NCI-H1694 treated with DMSO at 0.1 percent for 48 hours (cell line): Measurements from ENCODE around the gene RPS24.
A peak's percentile ranks its signal among the peaks of the same experiment; 100 is the strongest.
"Not testable (repeated sequence)": the region's sequence is repeated elsewhere in the genome, so short reads cannot be mapped to it uniquely, and the experiment has no call there.

Experiments used
- DNase-seq: peaks from one replicate; lab custom pipeline; 2025; lab: John Stamatoyannopoulos, UW

The RPS24 gene

GRCh38 chr10:78053211-78053868 is 19.7 kb downstream of the RPS24 start:
- DNase-seq, result no peak

GRCh38 chr10:78058562-78058961 is 24.9 kb downstream of the RPS24 start:
- no peak for DNase-seq

- peak; percentile 64 for DNase-seq
Measured at GRCh38 chr10:78059906-78060702, 26.4 kb downstream of the RPS24 start.

DNA sequence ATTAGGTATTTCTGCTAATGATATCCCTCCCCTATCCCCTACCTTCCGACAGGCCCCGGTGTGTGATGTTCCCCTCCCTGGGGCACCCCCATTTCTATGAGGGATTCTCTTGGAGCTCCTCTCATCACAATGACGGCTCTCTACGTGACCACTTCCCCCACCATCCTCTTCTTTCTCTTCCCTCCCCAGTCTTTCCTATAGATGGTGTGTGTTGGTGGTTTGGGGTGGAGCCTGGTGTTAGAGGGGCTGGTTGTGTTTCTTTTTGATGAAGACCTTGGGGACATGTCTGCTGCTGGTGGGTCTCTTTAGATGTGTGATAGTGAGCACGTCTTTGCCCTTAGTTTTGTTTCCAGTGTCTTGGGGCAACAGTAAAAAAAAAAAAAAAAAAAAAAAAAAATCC is 28.6 kb downstream of the RPS24 start:
- DNase-seq, result no peak

- no peak for DNase-seq
Measured at GRCh38 chr10:78063236-78063635, 29.6 kb downstream of the RPS24 start.

GRCh38 chr10:78064919-78065318 is 31.3 kb downstream of the RPS24 start:
- not testable (repeated sequence) for DNase-seq

DNA sequence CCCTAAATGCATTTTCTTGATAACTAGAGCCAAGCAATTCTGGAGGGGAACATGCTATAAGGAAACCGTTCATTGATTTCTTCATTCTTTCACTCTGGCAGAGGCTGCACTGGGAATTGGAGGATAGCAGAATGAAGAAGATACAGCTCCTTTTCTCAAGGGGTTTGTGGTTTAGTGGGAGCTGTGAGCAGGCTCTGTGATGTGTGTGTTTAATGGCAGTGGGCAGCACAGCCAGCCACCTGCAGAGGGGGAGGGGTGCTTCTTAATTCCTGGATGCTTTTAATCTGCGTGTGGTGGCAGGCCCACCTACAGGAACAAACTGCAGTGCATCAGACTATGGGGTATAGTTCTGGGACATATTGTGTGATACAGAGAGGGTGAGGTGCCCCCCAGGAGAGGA is 31.9 kb downstream of the RPS24 start:
- DNase-seq, result no peak

GRCh38 chr10:78066012-78066411 is 32.3 kb downstream of the RPS24 start:
- no peak for DNase-seq

- no peak for DNase-seq
Measured at GRCh38 chr10:78066728-78067430, 33.2 kb downstream of the RPS24 start.

- no peak for DNase-seq
Measured at GRCh38 chr10:78069151-78069550, 35.5 kb downstream of the RPS24 start.

GRCh38 chr10:78070064-78070463 is 36.4 kb downstream of the RPS24 start:
- not testable (repeated sequence) for DNase-seq

- no peak for DNase-seq
Measured at GRCh38 chr10:78070726-78071125, 37.1 kb downstream of the RPS24 start.

DNA sequence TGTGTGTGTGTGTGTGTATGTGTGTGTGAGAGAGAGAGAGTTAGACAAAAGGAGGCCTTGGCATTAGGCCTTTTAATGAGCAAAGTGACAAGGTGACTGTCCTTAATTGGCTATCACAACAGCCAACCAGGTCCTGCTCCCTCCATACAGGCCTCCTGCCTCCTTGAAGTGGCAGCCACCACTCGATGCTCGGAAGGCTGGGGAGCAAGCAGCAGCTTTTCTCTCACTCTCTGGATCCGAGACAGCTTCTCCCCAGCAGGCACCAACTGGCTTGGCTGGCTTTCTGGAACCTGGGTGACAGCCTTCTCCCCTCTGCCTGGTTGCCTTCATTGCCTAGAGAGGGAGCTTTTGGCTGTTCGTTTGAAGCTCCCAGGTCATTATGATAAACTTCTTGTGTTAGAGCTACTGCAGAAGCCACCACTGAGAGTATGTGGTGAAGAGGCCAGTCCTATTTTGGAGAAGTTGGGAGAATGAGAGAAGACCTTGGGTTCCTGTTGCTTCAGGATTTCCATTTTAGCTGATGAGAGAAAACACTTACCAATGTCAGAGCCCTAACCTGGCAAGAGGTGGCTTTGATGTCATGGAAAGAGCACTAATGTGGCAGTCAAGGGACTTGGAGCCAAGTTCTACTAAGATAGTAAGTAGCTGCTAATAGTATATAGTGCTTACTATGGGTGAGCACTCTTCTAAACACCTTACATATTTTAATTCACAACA is 37.6 kb downstream of the RPS24 start:
- DNase-seq, result no peak

DNA sequence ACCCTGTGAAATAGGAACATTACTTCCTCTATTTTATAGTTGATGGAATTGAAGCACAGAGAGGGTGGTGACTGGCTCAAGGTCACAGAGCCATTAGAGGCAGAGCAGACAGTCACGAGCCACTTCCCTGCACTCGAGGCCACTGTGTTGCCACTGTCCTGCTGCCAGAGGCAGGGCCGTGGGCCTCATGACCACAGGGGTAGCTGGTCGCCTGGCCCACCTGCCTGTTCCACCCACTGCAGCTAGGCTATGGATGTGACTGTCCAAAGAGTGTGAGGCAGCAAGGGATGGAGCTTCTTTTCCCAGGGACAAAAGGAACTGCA is 38.2 kb downstream of the RPS24 start:
- DNase-seq, result no peak

DNA sequence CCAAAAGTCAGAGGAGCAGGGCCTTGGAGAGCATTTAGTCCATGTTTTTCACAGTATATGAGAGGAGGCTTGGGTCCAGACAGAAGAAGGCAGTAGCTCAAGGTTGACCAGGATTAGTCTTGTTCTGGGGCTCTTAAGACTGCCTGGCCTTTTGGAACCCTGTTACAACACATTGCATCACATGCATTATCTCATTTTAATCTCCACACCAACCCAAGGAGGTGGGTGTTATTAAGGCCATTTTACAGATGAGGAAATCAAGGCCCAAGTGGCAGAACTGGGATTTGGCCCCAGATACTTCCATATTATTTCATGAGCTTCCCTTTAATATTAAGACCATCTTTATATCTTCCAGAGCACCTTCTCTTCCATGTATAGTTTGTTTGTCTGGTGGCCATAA is 38.8 kb downstream of the RPS24 start:
- DNase-seq, result no peak

DNA sequence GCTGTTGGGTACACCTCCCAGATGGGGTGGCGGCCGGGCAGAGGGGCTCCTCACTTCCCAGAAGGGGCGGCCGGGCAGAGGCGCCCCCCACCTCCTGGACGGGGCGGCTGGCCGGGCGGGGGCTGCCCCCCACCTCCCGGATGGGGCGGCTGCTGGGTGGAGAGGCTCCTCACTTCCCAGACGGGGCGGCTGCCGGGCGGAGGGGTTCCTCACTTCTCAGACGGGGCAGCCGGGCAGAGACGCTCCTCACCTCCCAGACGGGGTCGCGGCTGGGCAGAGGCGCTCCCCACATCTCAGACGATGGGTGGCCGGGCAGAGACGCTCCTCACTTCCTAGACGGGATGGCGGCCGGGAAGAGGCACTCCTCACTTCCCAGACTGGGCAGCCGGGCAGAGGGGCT is 42.1 kb downstream of the RPS24 start:
- not testable (repeated sequence) for DNase-seq

DNA sequence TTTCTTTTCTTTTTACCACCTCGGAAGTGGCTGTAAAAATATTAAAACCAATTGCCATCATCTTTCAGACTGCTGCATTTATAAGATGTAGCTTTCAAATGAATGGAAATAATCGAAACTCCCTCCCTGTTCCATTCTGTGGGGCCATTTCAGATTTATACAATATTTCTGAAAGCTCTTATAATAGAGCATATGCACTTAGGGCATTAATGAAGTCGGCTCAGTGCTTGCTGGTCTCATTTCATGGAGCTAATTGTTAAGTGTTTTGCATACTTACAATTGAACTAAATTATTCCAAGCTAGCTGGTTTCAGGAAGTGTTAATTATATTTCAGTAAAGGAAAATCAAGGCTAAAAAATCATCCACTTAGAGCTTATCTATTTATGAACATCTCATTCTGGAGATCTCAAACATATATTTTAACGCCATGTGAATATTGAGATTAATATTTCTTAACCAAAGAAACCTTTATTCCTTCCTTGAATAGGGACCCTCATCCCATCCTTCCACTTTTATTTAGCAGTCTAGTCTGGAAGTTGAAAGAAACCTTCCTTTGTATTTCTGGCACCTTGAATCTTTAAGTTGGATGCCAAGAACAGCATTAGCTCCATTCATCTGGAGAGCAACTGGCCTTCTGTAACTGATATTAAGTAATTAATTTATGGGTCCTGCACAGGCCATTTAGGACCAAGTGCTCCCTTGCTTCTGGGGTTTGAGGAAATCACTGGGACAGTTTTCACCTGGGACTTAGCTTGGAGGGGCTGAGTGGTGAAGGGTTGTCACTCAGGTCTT is 45.1 kb downstream of the RPS24 start:
- no peak for DNase-seq

- no peak for DNase-seq
Measured at GRCh38 chr10:78079411-78079810, 45.7 kb downstream of the RPS24 start.

DNA sequence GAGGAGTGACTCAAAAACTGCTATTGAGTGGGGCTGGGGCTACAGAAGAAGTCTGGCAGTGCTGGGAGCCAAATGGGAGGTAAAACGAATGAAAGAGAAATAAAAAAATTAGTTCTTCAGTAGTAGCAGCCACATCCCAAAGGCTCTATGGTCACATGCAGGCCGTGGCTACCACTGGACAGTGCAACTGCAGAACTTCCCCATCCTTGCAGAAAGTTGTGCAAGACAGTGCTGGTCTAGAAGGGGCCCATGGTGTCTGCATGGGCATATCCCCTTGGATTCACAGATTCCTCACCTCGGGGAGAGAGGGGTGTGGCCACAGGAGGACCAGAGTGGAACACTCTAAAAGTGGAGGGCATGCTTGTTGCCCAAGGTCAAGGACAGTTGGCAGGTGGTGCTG is 47.6 kb downstream of the RPS24 start:
- DNase-seq, result no peak

GRCh38 chr10:78082636-78083035 is 49.0 kb downstream of the RPS24 start:
- DNase-seq, result no peak
